Left lung (tissue), 10 donors: Measurements from ENCODE around the gene PPP3CB. TPM values are rescaled to one million over a fixed set of nuclear protein-coding genes. Genes with fewer than 3 reads are reported as not detected.

Experiments
- ATAC-seq: fragments of 200-7000 bp; cut with Tn5 transposase; one replicate; pipeline ENCODE4 v1.9.1; 2020; ENCODE audit warnings: moderate library complexity
- DNase-seq, 4 donors: peaks; one replicate each; pipeline ENCODE4 v3.0.0-alpha.2; 2013 to 2020
- H3K27ac ChIP-seq, 2 donors: fragments of 200-600 bp; sonication (generic) in 1 of 2; one replicate each; pipeline versions ENCODE4 v1.5.0 to v1.8.0; 2020 to 2021
- H3K27me3 ChIP-seq, 2 donors: fragments of 200-600 bp; sonication (generic) in 1 of 2; one replicate each; pipeline versions ENCODE4 v1.5.0 to v1.8.0; 2020 to 2021
- H3K36me3 ChIP-seq, 2 donors: fragments of 200-600 bp; sonication (generic) in 1 of 2; one replicate each; pipeline versions ENCODE4 v1.5.0 to v1.8.0; 2020 to 2021
- H3K4me1 ChIP-seq, 2 donors: fragments of 200-600 bp; one replicate each; pipeline ENCODE4 v1.8.0; 2021
- H3K4me3 ChIP-seq, 2 donors: fragments of 200-600 bp; sonication (generic) in 1 of 2; one replicate each; pipeline versions ENCODE4 v1.5.0 to v1.8.0; 2020 to 2021; ENCODE audit warnings: mild to moderate bottlenecking in 1 of 2
- H3K9me3 ChIP-seq, 2 donors: fragments of 200-600 bp; sonication (generic) in 1 of 2; one replicate each; pipeline versions ENCODE4 v1.5.0 to v1.8.0; 2020 to 2021
- CTCF ChIP-seq, 2 donors: fragments of 200-600 bp; sonication (generic) in 1 of 2; IDR thresholded peaks; one replicate each; pipeline versions ENCODE4 v1.5.0 to v1.8.0; 2021; ENCODE audit warnings: antibody characterized with exemption in 2 of 2
- intact Hi-C, 2 donors: fragments of 100-400 bp; cut with DNase I; formaldehyde crosslinking; loops; one replicate each; pipeline versions ENCODE4 v1.11.2 to v1.14.2; 2022
- polyA plus RNA-seq, 6 donors: library from polyadenylated mRNA; unstranded; fragments of 120-200 nt; gene quantifications; one replicate each; pipeline ENCODE4 v1.2.1, GENCODE V29; 2013; ENCODE audit not compliant: insufficient read length in 6 of 6
- total RNA-seq, 2 donors: library from RNA; stranded (reverse); fragmentation: NEBNext Ultra II Directional; extraction: Animal tissue kit (Norgen Biotek cat#: 25700); gene quantifications; one replicate each; pipeline ENCODE4 v1.2.1, GENCODE V29; 2021
- donor health status: DM: no; HTN: yes; CAD: no.
- donor health status: DM: no; HTN: no; CAD: no.

The PPP3CB gene
- total and polyA plus RNA-seq, 8 donors: 32.3 to 71.3 (median 67.4) TPM

GRCh38 chr10:73501651-73502050, 5.8 kb upstream of the PPP3CB start:
- peaks cover 3 to 47% of the 10 kb centered on the region in 2 donors for H3K36me3 ChIP-seq
- no peak for ATAC-seq

GRCh38 chr10:73497623-73498022, 1.8 kb upstream of the PPP3CB start:
- H3K27ac ChIP-seq: no peak overlapping the region
- ATAC-seq: no peak
- H3K9me3 ChIP-seq: no peaks in the 10 kb centered on the region
- intact Hi-C loops: no loop called here
- H3K36me3 ChIP-seq: peaks cover 0 to 24% of the 10 kb centered on the region in 2 donors
- H3K4me3 ChIP-seq: no peak overlapping the region
- no peak for DNase-seq
- H3K27me3 ChIP-seq: no peaks in the 10 kb centered on the region
- peaks cover 12 to 58% of the 10 kb centered on the region in 2 donors for H3K4me1 ChIP-seq
- no peak for TF ChIP-seq CTCF (IDR thresholded peaks at IDR 0.05)

More at GRCh38 chr10:73501651-73502050, 5.8 kb upstream of the PPP3CB start:
- Histone ChIP-seq H3K27me3 (no peaks in the 10 kb centered on the region), H3K9me3 (no peaks in the 10 kb centered on the region), H3K4me3 (no peak overlapping the region), H3K27ac (peak overlapping the region in 1 of 2 donors; percentile 55), H3K4me1 (peaks cover 4 to 26% of the 10 kb centered on the region in 2 donors)
- intact Hi-C loops: no loop called here
- no peak for DNase-seq
- TF ChIP-seq CTCF (IDR thresholded peaks at IDR 0.05): no peak

- DNase-seq (peak; percentile 69 to 99 (median 90)), ATAC-seq (peak; percentile 96)
- peak overlapping the region; percentile 96 to 100 for H3K27ac ChIP-seq
- H3K36me3 ChIP-seq: peaks cover 0 to 18% of the 10 kb centered on the region in 2 donors
- intact Hi-C loops: no loop called here
- H3K4me3 ChIP-seq: peak overlapping the region; percentile 81 to 85
- no peaks in the 10 kb centered on the region for H3K9me3 ChIP-seq
- peaks cover 8 to 53% of the 10 kb centered on the region in 2 donors for H3K4me1 ChIP-seq
- no peak for TF ChIP-seq CTCF (IDR thresholded peaks at IDR 0.05)
- no peaks in the 10 kb centered on the region for H3K27me3 ChIP-seq
These were observed 469 bp downstream of the PPP3CB start for GRCh38 chr10:73495226-73495883.

GRCh38 chr10:73494877-73495225, 973 bp downstream of the PPP3CB start:
- peaks cover 8 to 57% of the 10 kb centered on the region in 2 donors for H3K4me1 ChIP-seq
- no peaks in the 10 kb centered on the region for H3K27me3 ChIP-seq
- TF ChIP-seq CTCF (IDR thresholded peaks at IDR 0.05): no peak
- no peak for DNase-seq
- peak; percentile 1 for ATAC-seq
- no peaks in the 10 kb centered on the region for H3K9me3 ChIP-seq
- peak overlapping the region; percentile 81 to 85 for H3K4me3 ChIP-seq
- H3K36me3 ChIP-seq: peaks cover 0 to 15% of the 10 kb centered on the region in 2 donors
- intact Hi-C loops: no loop called here
- H3K27ac ChIP-seq: peak overlapping the region; percentile 96 to 100

- no peak for TF ChIP-seq CTCF (IDR thresholded peaks at IDR 0.05)
- peak overlapping the region in 1 of 2 donors; percentile 81 for H3K4me3 ChIP-seq
- ATAC-seq (no peak), DNase-seq (no peak)
- no peaks in the 10 kb centered on the region for H3K27me3 ChIP-seq
- intact Hi-C loops: no loop called here
- H3K4me1 ChIP-seq: peaks cover 8 to 57% of the 10 kb centered on the region in 2 donors
- H3K36me3 ChIP-seq: peaks cover 0 to 11% of the 10 kb centered on the region in 2 donors
- no peaks in the 10 kb centered on the region for H3K9me3 ChIP-seq
- H3K27ac ChIP-seq: peak overlapping the region in 1 of 2 donors; percentile 100
These were observed 1.6 kb downstream of the PPP3CB start for GRCh38 chr10:73494213-73494612.
